Sigmoid colon (tissue), 3 donors: Measurements from ENCODE around the gene DNAJC25.

Experiments
- POLR2A ChIP-seq, 2 donors: fragments of 450-650 bp; IDR thresholded peaks; one replicate each; pipeline ENCODE4 v1.6.1; 2016; ENCODE audit warnings: antibody characterized with exemption in 2 of 2, mild to moderate bottlenecking in 2 of 2, moderate library complexity in 2 of 2
- TF ChIP-seq, protein P1 (sequence below), 4 experiments: fragments of 450-650 bp in 3 of 4; fragments of 200-600 bp in 1 of 4; IDR thresholded peaks; one replicate each; pipeline ENCODE4 v1.5.1; 2016 to 2019; ENCODE audit warnings: antibody characterized with exemption in 4 of 4, mild to moderate bottlenecking in 3 of 4, moderate library complexity in 2 of 4

DNA sequence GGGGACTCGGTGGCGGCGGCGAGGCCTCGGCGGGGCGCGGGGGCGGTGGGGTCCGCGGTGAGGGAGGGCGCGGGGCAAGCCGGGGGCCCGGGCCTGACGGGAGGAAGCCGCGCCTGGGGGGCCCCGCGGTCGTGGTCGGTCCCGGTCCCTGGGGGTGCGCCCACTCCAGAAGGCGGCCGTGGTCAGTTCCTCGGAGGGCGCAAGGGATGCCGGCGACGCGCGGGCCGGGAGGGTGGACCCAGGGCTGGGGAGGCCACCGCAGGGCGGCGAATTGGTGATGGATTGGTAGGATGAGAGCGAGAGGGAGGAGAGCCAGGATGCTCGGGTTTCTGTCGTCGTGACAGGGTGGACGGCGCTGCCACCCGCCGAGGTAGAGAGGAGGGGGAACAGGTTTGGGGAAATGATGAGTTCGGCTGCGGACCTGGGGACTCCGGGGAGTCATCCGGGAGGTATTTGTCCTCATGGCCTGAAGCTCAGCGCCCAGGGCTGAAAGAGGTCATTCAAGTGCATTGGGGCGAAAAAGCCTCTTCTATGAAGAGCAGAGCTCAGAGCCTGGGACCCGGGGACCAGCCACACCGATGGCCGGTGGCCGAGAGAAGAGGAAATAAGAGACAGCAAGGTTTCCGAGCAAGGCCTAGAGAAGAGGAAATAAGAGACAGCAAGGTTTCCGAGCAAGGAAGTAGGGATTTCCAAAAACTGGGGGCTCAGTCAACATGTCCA lies 30.8 kb downstream of the DNAJC25 start:
- TF ChIP-seq, protein P1, sequence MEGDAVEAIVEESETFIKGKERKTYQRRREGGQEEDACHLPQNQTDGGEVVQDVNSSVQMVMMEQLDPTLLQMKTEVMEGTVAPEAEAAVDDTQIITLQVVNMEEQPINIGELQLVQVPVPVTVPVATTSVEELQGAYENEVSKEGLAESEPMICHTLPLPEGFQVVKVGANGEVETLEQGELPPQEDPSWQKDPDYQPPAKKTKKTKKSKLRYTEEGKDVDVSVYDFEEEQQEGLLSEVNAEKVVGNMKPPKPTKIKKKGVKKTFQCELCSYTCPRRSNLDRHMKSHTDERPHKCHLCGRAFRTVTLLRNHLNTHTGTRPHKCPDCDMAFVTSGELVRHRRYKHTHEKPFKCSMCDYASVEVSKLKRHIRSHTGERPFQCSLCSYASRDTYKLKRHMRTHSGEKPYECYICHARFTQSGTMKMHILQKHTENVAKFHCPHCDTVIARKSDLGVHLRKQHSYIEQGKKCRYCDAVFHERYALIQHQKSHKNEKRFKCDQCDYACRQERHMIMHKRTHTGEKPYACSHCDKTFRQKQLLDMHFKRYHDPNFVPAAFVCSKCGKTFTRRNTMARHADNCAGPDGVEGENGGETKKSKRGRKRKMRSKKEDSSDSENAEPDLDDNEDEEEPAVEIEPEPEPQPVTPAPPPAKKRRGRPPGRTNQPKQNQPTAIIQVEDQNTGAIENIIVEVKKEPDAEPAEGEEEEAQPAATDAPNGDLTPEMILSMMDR (IDR thresholded peaks at IDR 0.05) = no peak
- no peak for TF ChIP-seq POLR2A (IDR thresholded peaks at IDR 0.05)
